HepG2 (cell line): ENCODE data around the gene IFT122. TPM values are rescaled to one million over a fixed set of nuclear protein-coding genes. Genes with fewer than 3 reads are reported as not detected.

Source experiments
- HDAC1 ChIP-seq: sonication (generic); formaldehyde crosslinking; IDR thresholded peaks from 2 replicates; pipeline ENCODE4 v1.5.1; 2020; ENCODE audit warnings: mild to moderate bottlenecking, missing genetic modification reagents
- HNF1A ChIP-seq, 2 experiments: sonication (generic) in 1 of 2; formaldehyde crosslinking in 1 of 2; IDR thresholded peaks; 2 replicates each; pipeline versions ENCODE4 v1.4.0 to v1.6.1; 2016 to 2020; ENCODE audit warnings: borderline replicate concordance in 1 of 2, low read depth in 1 of 2, mild to moderate bottlenecking in 1 of 2, missing genetic modification reagents in 1 of 2
- HNF4A ChIP-seq: sonication (generic); formaldehyde crosslinking; IDR thresholded peaks from 2 replicates; pipeline ENCODE4 v1.4.0; 2020; ENCODE audit warnings: missing genetic modification reagents
- ISL2 ChIP-seq: sonication (generic); formaldehyde crosslinking; IDR thresholded peaks from 2 replicates; pipeline ENCODE4 v1.5.0; 2020; ENCODE audit warnings: missing genetic modification reagents
- NBN ChIP-seq: fragments of 450-650 bp; conservative IDR thresholded peaks from 2 replicates; pipeline ENCODE4 v1.6.1; 2017
- NR2F1 ChIP-seq, 2 experiments: fragments of 450-650 bp in 1 of 2; formaldehyde crosslinking in 1 of 2; IDR thresholded peaks; 2 replicates each; pipeline versions ENCODE4 v1.5.0 to v1.6.1; 2016 to 2020; ENCODE audit warnings: mild to moderate bottlenecking in 1 of 2, missing compliant biosample characterization in 1 of 2, missing genetic modification reagents in 1 of 2, moderate library complexity in 1 of 2
- PCBP2 ChIP-seq: fragments of 200-400 bp; formaldehyde crosslinking; optimal IDR thresholded peaks from 2 replicates; pipeline ENCODE3; 2018; ENCODE audit warnings: low read length, low read depth; ENCODE audit not compliant: poor library complexity, severe bottlenecking
- RCOR2 ChIP-seq: IDR thresholded peaks from 2 replicates; pipeline ENCODE4 v1.6.1; 2016; ENCODE audit warnings: missing biosample characterization, missing genetic modification reagents
- RNF2 ChIP-seq: fragments of 450-650 bp; conservative IDR thresholded peaks from 2 replicates; pipeline ENCODE4 v1.6.1; 2016; ENCODE audit warnings: low read depth
- RXRA ChIP-seq: sonication (generic); formaldehyde crosslinking; IDR thresholded peaks from 2 replicates; pipeline ENCODE4 v1.5.1; 2020; ENCODE audit warnings: missing genetic modification reagents
- SKI ChIP-seq: fragments of 450-650 bp; IDR thresholded peaks from one replicate; pipeline ENCODE4 v1.6.1; 2018; ENCODE audit warnings: mild to moderate bottlenecking; ENCODE audit not compliant: partially characterized antibody
- ZBTB3 ChIP-seq: sonication (generic); formaldehyde crosslinking; IDR thresholded peaks from 2 replicates; pipeline ENCODE4 v1.4.0; 2020; ENCODE audit warnings: low read depth, mild to moderate bottlenecking, moderate library complexity, missing genetic modification reagents, borderline replicate concordance
- ZHX2 ChIP-seq, 2 experiments: sonication (generic) in 1 of 2; formaldehyde crosslinking in 1 of 2; IDR thresholded peaks; 2 replicates each; pipeline versions ENCODE4 v1.6.1 to v1.9.0; 2014 to 2022; ENCODE audit warnings: antibody characterized with exemption in 1 of 2, borderline replicate concordance in 1 of 2, inconsistent platforms in 1 of 2, low read depth in 1 of 2, missing genetic modification reagents in 1 of 2
- ZNF225 ChIP-seq: sonication (generic); formaldehyde crosslinking; IDR thresholded peaks from 2 replicates; pipeline ENCODE4 v1.4.0; 2020; ENCODE audit warnings: mild to moderate bottlenecking, missing genetic modification reagents
- ZNF274 ChIP-seq: sonication (generic); formaldehyde crosslinking; IDR thresholded peaks from 2 replicates; pipeline ENCODE4 v1.5.1; 2020; ENCODE audit warnings: mild to moderate bottlenecking, missing genetic modification reagents
- ZNF616 ChIP-seq: sonication (generic); formaldehyde crosslinking; IDR thresholded peaks from 2 replicates; pipeline ENCODE4 v1.5.0; 2020; ENCODE audit warnings: low read depth, mild to moderate bottlenecking, missing genetic modification reagents
- ZNF775 ChIP-seq: sonication (generic); formaldehyde crosslinking; IDR thresholded peaks from 2 replicates; pipeline ENCODE4 v1.4.0; 2020; ENCODE audit warnings: missing genetic modification reagents, mild to moderate bottlenecking, moderate library complexity, borderline replicate concordance
- ZNF777 ChIP-seq: sonication (generic); formaldehyde crosslinking; IDR thresholded peaks from 2 replicates; pipeline ENCODE4 v1.4.0; 2020; ENCODE audit warnings: missing genetic modification reagents
- polyA plus RNA-seq, 8 experiments: library from polyadenylated mRNA; depleted of rRNA in 3 of 8; stranded (reverse) in 7 of 8; unstranded in 1 of 8; fragments of >200 nt; fragmentation: Illumina TruSeq in 4 of 8; extraction: Trizol in 4 of 8; gene quantifications; 2 replicates each; pipeline versions ENCODE4 v1.2.1 to v1.2.3, GENCODE V29; 2011 to 2016; ENCODE audit warnings: low read depth in 4 of 8, missing spikeins in 1 of 8, mixed read lengths in 1 of 8; ENCODE audit not compliant: insufficient read depth in 1 of 8
- total RNA-seq, 5 experiments: library from RNA; depleted of rRNA; stranded (reverse); fragments of >200 nt; fragmentation: Illumina TruSeq; extraction: Trizol; gene quantifications; 2 replicates each; pipeline ENCODE4 v1.2.3, GENCODE V29; 2016; ENCODE audit warnings: low read depth in 1 of 5

The IFT122 gene
- total and polyA plus RNA-seq, 2 of the 13 experiments (the other 11 are each of a cell fraction or from before 2014, with no cell fraction given) = 10.1 to 10.3 TPM

GRCh38 chr3:129399145-129399894 lies 40.7 kb upstream of the IFT122 start (continued):
- TF ChIP-seq ZHX2 (IDR thresholded peaks at IDR 0.05; ENCODE audit: low read depth) = 0 out of 2 replicates have a peak, but pooled peaks have one; percentile 27
- peak; percentile 51; the same call in 1 of the 2 replicates for TF ChIP-seq ZHX2 (CRISPR knock-in tag; IDR thresholded peaks at IDR 0.05; ENCODE audit: borderline replicate concordance)
- no peak for TF ChIP-seq RXRA (CRISPR knock-in tag)
- no peak for TF ChIP-seq RCOR2 (CRISPR knock-in tag)
- TF ChIP-seq NR2F1 (CRISPR knock-in tag; IDR thresholded peaks at IDR 0.05) = peak in 1 of 2 experiments; percentile 58; a peak in 2 of 4 replicates
- no peak for TF ChIP-seq NBN
- TF ChIP-seq ZNF616 (CRISPR knock-in tag) = no peak
- no peak for TF ChIP-seq ZBTB3
- 0 out of 2 replicates have a peak, but pooled peaks have one; percentile 2 for TF ChIP-seq HNF4A (CRISPR knock-in tag)
- TF ChIP-seq ZNF775 (CRISPR knock-in tag) = no peak; the same call in 1 of the 2 replicates
- TF ChIP-seq ZNF274 (CRISPR knock-in tag) = no peak
- TF ChIP-seq PCBP2 = no peak
- TF ChIP-seq HNF1A (IDR thresholded peaks at IDR 0.05; ENCODE audit: low read depth) = peak; percentile 38; the same call in 1 of the 2 replicates
- TF ChIP-seq HNF1A (CRISPR knock-in tag; IDR thresholded peaks at IDR 0.05; ENCODE audit: borderline replicate concordance) = no peak; the same call in 1 of the 2 replicates
- peak; percentile 54; the same call in 1 of the 2 replicates for TF ChIP-seq ISL2 (CRISPR knock-in tag)
- TF ChIP-seq HDAC1 = peak; percentile 83
- TF ChIP-seq RNF2 = no peak
- TF ChIP-seq SKI = no peak
- no peak for TF ChIP-seq ZNF225 (CRISPR knock-in tag)
- no peak for TF ChIP-seq ZNF777 (CRISPR knock-in tag)
